GM19193 (cell line): ENCODE results near the gene DRC7.

Experiments used
- POLR2A ChIP-seq: IDR thresholded peaks from 4 replicates; pipeline ENCODE4 v1.6.1; 2011; ENCODE audit not compliant: insufficient read depth, insufficient read length; ENCODE audit errors: extremely low read depth

The DRC7 gene

DNA sequence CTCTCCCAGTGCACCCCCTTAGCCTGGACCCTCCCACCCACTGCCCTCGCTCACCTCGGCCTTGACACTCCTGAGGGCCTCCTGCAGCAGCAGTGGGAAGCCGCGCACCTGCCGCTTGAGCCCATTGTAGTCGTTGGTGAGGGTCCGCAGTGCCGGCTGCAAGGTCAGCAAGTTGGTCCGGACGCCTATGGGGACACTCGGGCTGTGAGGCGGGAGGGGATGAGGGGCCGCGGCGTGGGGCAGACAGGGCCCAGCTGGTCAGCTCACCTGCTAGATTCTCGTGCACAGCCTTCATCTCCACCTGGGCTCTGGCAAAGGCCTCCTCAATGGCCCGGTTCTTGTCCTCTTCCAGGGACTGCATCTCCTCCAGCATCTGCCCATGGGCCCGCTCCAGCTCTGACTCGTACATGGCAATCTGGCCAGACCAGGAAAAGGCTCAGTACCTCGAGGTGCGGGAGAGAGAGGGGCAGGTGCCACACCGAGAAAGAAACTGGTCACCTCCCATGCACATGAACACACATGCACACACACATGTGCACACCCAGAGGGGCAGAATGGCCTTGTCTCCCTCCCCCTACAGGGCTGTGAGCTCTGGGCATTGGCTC is 75.0 kb downstream of the DRC7 start:
- no peak for TF ChIP-seq POLR2A

DNA sequence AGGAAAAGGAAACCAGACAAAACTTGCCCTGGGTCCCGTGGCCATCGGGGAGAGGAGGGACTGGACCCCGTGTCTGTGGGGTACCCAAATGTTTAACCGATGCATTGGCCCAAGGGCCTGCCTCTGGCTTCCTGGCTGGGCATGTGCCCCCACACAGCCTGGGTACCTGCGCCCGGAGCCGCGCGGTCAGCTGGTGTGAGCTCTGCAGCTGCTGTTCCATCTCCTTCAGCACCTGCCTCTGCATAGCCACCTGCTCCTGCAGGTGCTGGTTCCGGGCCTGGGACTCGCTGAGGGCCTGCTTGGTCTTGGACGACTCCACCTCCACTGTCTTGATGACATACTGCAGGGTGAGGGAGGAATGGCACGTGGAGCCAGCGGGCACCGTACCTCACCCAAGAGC is 75.8 kb downstream of the DRC7 start:
- TF ChIP-seq POLR2A = no peak

- TF ChIP-seq POLR2A = no peak
These were observed 76.7 kb downstream of the DRC7 start for GRCh38 chr16:57771141-57771785.

- TF ChIP-seq POLR2A = no peak
These were observed 78.4 kb downstream of the DRC7 start for GRCh38 chr16:57773019-57773418.

- TF ChIP-seq POLR2A = no peak
These were observed 79.2 kb downstream of the DRC7 start for GRCh38 chr16:57773655-57774295.

DNA sequence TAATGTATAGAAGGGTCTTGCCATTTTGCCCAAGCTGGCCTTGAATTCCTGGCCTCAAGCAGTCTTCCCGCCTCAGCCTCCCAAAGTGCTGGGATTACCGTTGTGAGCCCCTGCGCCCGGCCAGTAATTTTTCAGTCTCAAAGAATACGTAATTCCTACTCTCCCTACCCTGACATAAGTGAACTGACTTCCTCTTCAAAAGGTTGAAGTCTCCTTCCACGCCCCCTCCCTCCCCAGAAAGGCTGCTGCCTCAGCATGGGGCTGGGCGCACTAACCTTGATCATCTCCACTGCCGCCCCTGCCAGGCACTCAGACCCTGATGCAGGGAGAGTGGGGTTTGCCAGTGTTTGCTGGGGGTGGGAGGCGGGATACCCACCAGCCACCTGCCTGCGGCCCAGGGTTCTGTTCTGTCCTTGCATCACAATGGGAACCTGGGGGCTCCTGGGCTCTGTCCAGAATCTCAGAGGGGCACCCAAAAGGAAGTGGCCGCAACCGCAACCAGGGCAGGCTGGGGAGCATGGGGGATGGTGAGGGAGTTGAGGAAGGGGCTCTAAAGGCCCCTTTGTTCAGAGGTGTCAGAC is 80.2 kb downstream of the DRC7 start:
- no peak for TF ChIP-seq POLR2A

DNA sequence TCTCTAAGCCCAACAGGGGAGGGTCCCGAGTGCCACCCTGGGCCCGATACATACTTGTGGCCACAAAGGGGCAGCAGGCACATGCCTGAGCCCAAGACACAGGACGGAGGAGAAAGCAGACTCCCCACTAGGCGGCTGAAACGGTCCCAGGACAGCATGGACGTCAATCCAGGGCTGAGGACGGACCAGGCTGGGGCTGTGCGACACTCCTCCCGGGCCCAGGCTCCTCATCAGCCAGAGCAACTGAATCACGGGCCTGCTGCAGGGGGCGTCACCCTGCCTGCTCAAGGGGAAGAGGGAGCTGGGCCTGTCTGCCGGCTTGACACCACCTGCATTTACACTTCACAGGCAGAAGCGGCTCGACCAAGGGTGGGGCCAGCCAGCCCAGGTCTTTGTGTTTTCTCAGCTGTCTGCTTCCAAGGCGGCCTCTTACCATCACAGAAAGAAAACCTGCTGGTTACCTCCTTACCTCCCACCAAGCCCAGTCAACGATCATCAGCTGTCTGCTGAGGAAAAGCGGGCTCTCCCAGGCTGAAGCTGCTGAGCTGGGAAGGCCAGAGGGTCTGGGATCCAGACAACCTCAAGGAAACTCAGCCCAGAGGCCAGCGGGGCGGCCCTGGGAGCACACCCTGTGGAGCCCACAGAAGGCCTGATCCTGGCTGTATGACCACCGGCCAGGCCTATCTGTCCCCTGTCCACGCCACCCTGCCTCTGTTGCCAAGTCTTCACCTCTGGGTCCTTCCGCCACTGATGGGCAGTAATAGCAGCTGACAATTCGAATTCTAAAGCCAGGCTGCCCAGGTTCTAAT is 81.3 kb downstream of the DRC7 start:
- TF ChIP-seq POLR2A = no peak

DNA sequence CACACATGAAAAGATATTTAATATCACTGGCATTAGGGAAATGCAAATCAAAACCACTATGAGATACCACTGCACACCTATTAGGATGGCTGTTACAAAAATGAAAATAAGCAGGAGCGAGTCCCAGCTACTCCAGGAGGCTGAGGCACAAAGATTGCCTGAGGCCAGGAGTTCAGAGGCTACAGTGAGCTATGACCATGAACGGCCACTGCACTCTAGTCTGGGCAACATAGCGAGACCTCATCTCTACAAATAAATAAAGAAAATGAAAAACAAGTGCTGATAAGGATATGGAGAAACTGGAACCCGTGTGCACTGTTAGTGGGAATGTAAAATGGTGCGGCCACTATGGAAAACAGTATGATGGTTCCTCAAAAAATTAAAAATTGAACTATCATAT is 84.1 kb downstream of the DRC7 start:
- TF ChIP-seq POLR2A = no peak

GRCh38 chr16:57781349-57781740 is 86.7 kb downstream of the DRC7 start:
- no peak for TF ChIP-seq POLR2A
